Tibial artery (tissue), 4 donors: ENCODE results near the gene DSN1.

Source experiments
- DNase-seq, 2 donors: peaks; one replicate each; pipeline ENCODE4 v3.0.0-alpha.2; 2019
- H3K27ac ChIP-seq, 2 donors: fragments of 200-600 bp; sonication (generic) in 1 of 2; 1 replicate in 1 of 2; 2 replicates in 1 of 2; pipeline ENCODE4 v1.5.1; 2018 to 2019; ENCODE audit warnings: mild to moderate bottlenecking in 1 of 2
- H3K27me3 ChIP-seq, 2 donors: fragments of 200-600 bp; sonication (generic) in 1 of 2; one replicate each; pipeline versions ENCODE4 v1.5.1 to v1.6.0; 2016 to 2019
- H3K36me3 ChIP-seq, 3 donors: fragments of 200-600 bp; sonication (generic) in 2 of 3; one replicate each; pipeline ENCODE4 v1.5.1; 2016 to 2019; ENCODE audit warnings: mild to moderate bottlenecking in 2 of 3
- H3K4me1 ChIP-seq, 4 donors: fragments of 200-600 bp; sonication (generic) in 2 of 4; 1 replicate in 3 of 4; 2 replicates in 1 of 4; pipeline ENCODE4 v1.5.1; 2016 to 2019
- H3K4me3 ChIP-seq, 2 donors: fragments of 200-600 bp; sonication (generic) in 1 of 2; 1 replicate in 1 of 2; 2 replicates in 1 of 2; pipeline ENCODE4 v1.5.1; 2018 to 2019; ENCODE audit warnings: mild to moderate bottlenecking in 2 of 2
- H3K9me3 ChIP-seq, 3 donors: fragments of 200-600 bp; sonication (generic) in 1 of 3; one replicate each; pipeline ENCODE4 v1.5.1; 2016 to 2019
- CTCF ChIP-seq, 2 experiments: fragments of 200-600 bp in 1 of 2; fragments of 450-650 bp in 1 of 2; IDR thresholded peaks; one replicate each; pipeline ENCODE4 v1.5.1; 2017 to 2019; ENCODE audit warnings: antibody characterized with exemption in 2 of 2, mild to moderate bottlenecking in 1 of 2, moderate library complexity in 1 of 2
- intact Hi-C: fragments of 100-400 bp; cut with DNase I; formaldehyde crosslinking; loops from one replicate; pipeline ENCODE4 v1.15.0; 2023; ENCODE audit warnings: low total_unique reads

The DSN1 gene

GRCh38 chr20:36773597-36774390 is at the start of gene DSN1:
Gene DSN1, minus strand, starts transcription at chr20:36773763. Its CDS starts 2,305 bp downstream, at chr20:36771458.
- TF ChIP-seq CTCF (IDR thresholded peaks at IDR 0.05): no peak
- Histone ChIP-seq H3K27ac (peak within 1 kb of the TSS; percentile 95 to 97), H3K9me3 (no peaks in the 10 kb centered on the region), H3K4me3 (peak within 1 kb of the TSS; percentile 71 to 77), H3K4me1 (peaks cover 0 to 23% (median 15%) of the 10 kb centered on the region in 4 donors), H3K36me3 (peaks cover 0 to 5% (median 0%) of the 10 kb centered on the region in 3 donors), H3K27me3 (no peaks in the 10 kb centered on the region)
- intact Hi-C loops: loop anchor here (5.0 kb wide), 1 partner anchor 89 kb away; a partner anchor contains a TSS
- peak; percentile 97 to 99 for DNase-seq

- Histone ChIP-seq H3K9me3 (no peaks in the 10 kb centered on the region), H3K4me3 (no peak overlapping the region), H3K4me1 (peaks cover 0 to 79% (median 67%) of the 10 kb centered on the region in 4 donors), H3K27me3 (no peaks in the 10 kb centered on the region), H3K36me3 (peaks cover 4 to 19% (median 9%) of the 10 kb centered on the region in 3 donors), H3K27ac (peak overlapping the region; percentile 66 to 78)
- no peak for DNase-seq
- intact Hi-C loops: no loop called here
- no peak for TF ChIP-seq CTCF (IDR thresholded peaks at IDR 0.05)
Measured at GRCh38 chr20:36823121-36823520, 49.6 kb upstream of the DSN1 start.

GRCh38 chr20:36821964-36822437 is 48.4 kb upstream of the DSN1 start:
- no peak for DNase-seq
- no peaks in the 10 kb centered on the region for H3K9me3 ChIP-seq
- TF ChIP-seq CTCF (IDR thresholded peaks at IDR 0.05): no peak
- H3K27ac ChIP-seq: peak overlapping the region; percentile 66 to 78
- H3K4me3 ChIP-seq: no peak overlapping the region
- peaks cover 0 to 68% (median 57%) of the 10 kb centered on the region in 4 donors for H3K4me1 ChIP-seq
- peaks cover 5 to 22% (median 6%) of the 10 kb centered on the region in 3 donors for H3K36me3 ChIP-seq
- H3K27me3 ChIP-seq: no peaks in the 10 kb centered on the region
- intact Hi-C loops: no loop called here

- no peak overlapping the region for H3K4me3 ChIP-seq
- peaks cover 15 to 30% (median 16%) of the 10 kb centered on the region in 3 donors for H3K36me3 ChIP-seq
- no peak for TF ChIP-seq CTCF (IDR thresholded peaks at IDR 0.05)
- H3K27ac ChIP-seq: peak overlapping the region; percentile 66 to 78
- H3K9me3 ChIP-seq: no peaks in the 10 kb centered on the region
- no peaks in the 10 kb centered on the region for H3K27me3 ChIP-seq
- DNase-seq: no peak
- peaks cover 0 to 67% (median 57%) of the 10 kb centered on the region in 4 donors for H3K4me1 ChIP-seq
- intact Hi-C loops: no loop called here
Measured at GRCh38 chr20:36820928-36821327, 47.4 kb upstream of the DSN1 start.

GRCh38 chr20:36820073-36820472 is 46.5 kb upstream of the DSN1 start:
- H3K27ac ChIP-seq: peak overlapping the region; percentile 66 to 78
- no peaks in the 10 kb centered on the region for H3K27me3 ChIP-seq
- no peak for DNase-seq
- no peaks in the 10 kb centered on the region for H3K9me3 ChIP-seq
- intact Hi-C loops: no loop called here
- H3K36me3 ChIP-seq: peaks cover 24 to 39% (median 24%) of the 10 kb centered on the region in 3 donors
- peaks cover 0 to 61% (median 54%) of the 10 kb centered on the region in 4 donors for H3K4me1 ChIP-seq
- no peak for TF ChIP-seq CTCF (IDR thresholded peaks at IDR 0.05)
- H3K4me3 ChIP-seq: no peak overlapping the region
